ENCODE results near the gene PHETA1. TPM values are rescaled to one million over a fixed set of nuclear protein-coding genes. Genes with fewer than 3 reads are reported as not detected.

PHETA1 gene
- total and polyA plus RNA-seq, 9 donors, result 1.8 to 26.5 (median 19.1) TPM

- Histone ChIP-seq H3K9me3 (no peaks in the 10 kb centered on the region), H3K4me3 (no peak overlapping the region), H3K27me3 (no peaks in the 10 kb centered on the region), H3K4me1 (ENCODE audit: insufficient read depth) (peaks cover under 1% of the 10 kb centered on the region), H3K27ac (no peak overlapping the region), H3K36me3 (no peaks in the 10 kb centered on the region)
- TF ChIP-seq POLR2A (IDR thresholded peaks at IDR 0.05), result no peak
- no peak for TF ChIP-seq CTCF (IDR thresholded peaks at IDR 0.05)
- no peak for DNase-seq
- intact Hi-C loops (cut with DNase I), result no loop called here
- 75 to 83% (median 79%) methylated on average over 9 of the region's 9 CpGs for WGBS, 3 donors
These were observed 13.5 kb downstream of the PHETA1 start for GRCh38 chr12:111355201-111355925.

GRCh38 chr12:111354511-111354910 lies 14.4 kb downstream of the PHETA1 start:
- H3K27ac ChIP-seq, result no peak overlapping the region
- intact Hi-C loops (cut with DNase I), result no loop called here
- DNase-seq, result no peak
- H3K4me3 ChIP-seq, result no peak overlapping the region
- 87 to 98% (median 92%) methylated on average over 5 of the region's 5 CpGs for WGBS, 3 donors
- no peaks in the 10 kb centered on the region for H3K27me3 ChIP-seq
- TF ChIP-seq POLR2A (IDR thresholded peaks at IDR 0.05), result no peak
- no peak for TF ChIP-seq CTCF (IDR thresholded peaks at IDR 0.05)
- TF ChIP-seq EP300 (IDR thresholded peaks at IDR 0.05), result no peak
- H3K36me3 ChIP-seq, result no peaks in the 10 kb centered on the region
- H3K4me1 ChIP-seq (ENCODE audit: insufficient read depth), result no peaks in the 10 kb centered on the region
- no peaks in the 10 kb centered on the region for H3K9me3 ChIP-seq

DNA sequence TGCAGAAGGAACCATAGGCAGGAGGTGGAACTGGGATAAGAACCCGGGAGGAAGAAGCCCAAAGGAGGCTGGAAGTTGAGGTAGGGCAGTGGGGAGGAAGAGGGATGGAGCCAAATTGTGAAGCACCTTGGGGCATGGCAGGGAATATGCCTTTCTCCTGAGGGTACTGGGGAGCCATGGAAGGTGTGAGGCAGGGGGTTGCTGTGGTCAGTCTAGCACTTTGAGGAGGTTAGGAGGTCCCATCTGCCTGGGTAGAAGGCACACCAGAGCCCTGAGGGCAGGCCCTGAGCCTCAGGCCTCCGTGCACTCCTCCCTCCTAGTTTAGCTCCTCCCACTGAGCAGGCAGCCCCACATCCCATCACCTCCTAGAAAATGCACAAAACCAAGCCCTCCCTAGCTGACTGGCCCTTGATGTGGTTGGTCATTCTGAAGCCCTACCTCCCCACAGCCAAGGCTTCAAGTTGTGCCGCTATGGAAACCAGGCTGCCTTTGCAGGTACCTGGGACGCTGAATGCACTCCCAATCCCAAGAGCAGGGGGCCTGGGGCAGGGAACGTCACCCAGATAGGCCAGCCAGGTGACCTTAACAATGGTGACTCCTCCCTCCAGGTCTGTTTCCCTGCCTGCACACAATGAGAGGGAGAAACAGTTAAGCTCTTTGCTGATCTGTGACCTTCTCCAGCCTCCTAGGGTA lies 15.1 kb downstream of the PHETA1 start:
- TF ChIP-seq POLR2A (IDR thresholded peaks at IDR 0.05), result no peak
- TF ChIP-seq CTCF (IDR thresholded peaks at IDR 0.05), result no peak
- no peak for TF ChIP-seq EP300 (IDR thresholded peaks at IDR 0.05)
- H3K4me1 ChIP-seq (ENCODE audit: insufficient read depth), result no peaks in the 10 kb centered on the region
- no peaks in the 10 kb centered on the region for H3K36me3 ChIP-seq
- intact Hi-C loops (cut with DNase I), result no loop called here
- no peaks in the 10 kb centered on the region for H3K27me3 ChIP-seq
- H3K27ac ChIP-seq, result no peak overlapping the region
- DNase-seq, result no peak
- H3K4me3 ChIP-seq, result no peak overlapping the region
- WGBS, 3 donors, result 69 to 73% (median 69%) methylated on average over 5 of the region's 5 CpGs
- H3K9me3 ChIP-seq, result no peaks in the 10 kb centered on the region

GRCh38 chr12:111353026-111353425 lies 15.9 kb downstream of the PHETA1 start:
- TF ChIP-seq POLR2A (IDR thresholded peaks at IDR 0.05) (no peak), CTCF (IDR thresholded peaks at IDR 0.05) (no peak), EP300 (IDR thresholded peaks at IDR 0.05) (no peak)
- 79 to 82% (median 79%) methylated on average over 7 of the region's 7 CpGs for WGBS, 3 donors
- DNase-seq, result no peak
- Histone ChIP-seq H3K27me3 (no peaks in the 10 kb centered on the region), H3K9me3 (peaks cover 0 to 4% of the 10 kb centered on the region in 2 donors), H3K27ac (no peak overlapping the region), H3K4me1 (ENCODE audit: insufficient read depth) (no peaks in the 10 kb centered on the region), H3K4me3 (no peak overlapping the region), H3K36me3 (no peaks in the 10 kb centered on the region)
- intact Hi-C loops (cut with DNase I), result no loop called here
